HG03064 (cell line): ENCODE data around the gene AK8.
"Not testable (repeated sequence)": the region's sequence is repeated elsewhere in the genome, so short reads cannot be mapped to it uniquely, and the experiment has no call there.

Experiments used
- ATAC-seq: cut with Tn5 transposase; IDR thresholded peaks from one replicate; pipeline ENCODE4 v1.9.1; 2021; ENCODE audit warnings: low read depth; ENCODE audit not compliant: unreplicated experiment

The AK8 gene

GRCh38 chr9:132725306-132725705, 152.8 kb downstream of the AK8 start:
- no peak for ATAC-seq

GRCh38 chr9:132723809-132724208, 154.3 kb downstream of the AK8 start:
- ATAC-seq: no peak

GRCh38 chr9:132722564-132723065, 155.5 kb downstream of the AK8 start:
- no peak for ATAC-seq

- ATAC-seq: no peak
Measured at GRCh38 chr9:132721661-132722060, 156.4 kb downstream of the AK8 start.

- ATAC-seq: not testable (repeated sequence)
Measured at GRCh38 chr9:132718381-132718928, 159.6 kb downstream of the AK8 start.

- ATAC-seq: no peak
Measured at GRCh38 chr9:132717326-132717945, 160.6 kb downstream of the AK8 start.

GRCh38 chr9:132716007-132716406, 162.1 kb downstream of the AK8 start:
- ATAC-seq: no peak

GRCh38 chr9:132712753-132713152, 165.3 kb downstream of the AK8 start:
- ATAC-seq: no peak

- ATAC-seq: no peak
Measured at GRCh38 chr9:132711846-132712245, 166.2 kb downstream of the AK8 start.

- not testable (repeated sequence) for ATAC-seq
Measured at GRCh38 chr9:132711152-132711551, 166.9 kb downstream of the AK8 start.

GRCh38 chr9:132710333-132710732, 167.8 kb downstream of the AK8 start:
- no peak for ATAC-seq

- ATAC-seq: no peak
Measured at GRCh38 chr9:132708769-132709430, 169.2 kb downstream of the AK8 start.

- no peak for ATAC-seq
Measured at GRCh38 chr9:132708239-132708638, 169.8 kb downstream of the AK8 start.

- no peak for ATAC-seq
Measured at GRCh38 chr9:132703336-132703735, 174.7 kb downstream of the AK8 start.

- ATAC-seq: no peak
Measured at GRCh38 chr9:132702254-132702653, 175.8 kb downstream of the AK8 start.

GRCh38 chr9:132699956-132700355, 178.1 kb downstream of the AK8 start:
- no peak for ATAC-seq

- no peak for ATAC-seq
Measured at GRCh38 chr9:132698989-132699388, 179.1 kb downstream of the AK8 start.

- ATAC-seq: no peak
Measured at GRCh38 chr9:132697230-132697629, 180.9 kb downstream of the AK8 start.

GRCh38 chr9:132694144-132694543, 183.9 kb downstream of the AK8 start:
- no peak for ATAC-seq

GRCh38 chr9:132690696-132691095, 187.4 kb downstream of the AK8 start:
- ATAC-seq: no peak

- no peak for ATAC-seq
Measured at GRCh38 chr9:132683873-132684272, 194.2 kb downstream of the AK8 start.

GRCh38 chr9:132681561-132681960, 196.5 kb downstream of the AK8 start:
- no peak for ATAC-seq
